ENCODE data around the gene FAM118A. TPM values are rescaled to one million over a fixed set of nuclear protein-coding genes. Genes with fewer than 3 reads are reported as not detected.

The FAM118A gene
- total and polyA plus RNA-seq, 9 of the 15 experiments (the other 6 are each of a cell fraction or from before 2014, with no cell fraction given), result 17.0 to 223 (median 59.4) TPM

- no peak overlapping the region for H3K4me2 ChIP-seq (ENCODE audit: insufficient read depth, low read length)
- ATAC-seq (no peak), FAIRE-seq (no peak), DNase-seq (ENCODE audit: extremely low read depth in 1 of 4, low spot score in 3 of 4) (no peak)
- no peaks in the 10 kb centered on the region for H3K9me3 ChIP-seq (replicated peaks; ENCODE audit: control insufficient read depth, insufficient read depth, low read depth, low read length)
- no peaks in the 10 kb centered on the region for H3K79me2 ChIP-seq (ENCODE audit: control insufficient read depth, insufficient read depth, low read length)
- in situ Hi-C loops (cut with MboI) (no loop called here), intact Hi-C loops (cut with micrococcal nuclease) (loop anchor here (5.0 kb wide), 1 partner anchor 150 kb away; no protein-coding TSS in a partner anchor)
- H3K9ac ChIP-seq (ENCODE audit: insufficient read depth in 1 of 2, low read depth in 2 of 2, low read length in 2 of 2), result no peak overlapping the region
- no peak overlapping the region for H3K27ac ChIP-seq (ENCODE audit: extremely low read depth, low read depth, low read length)
- H4K20me1 ChIP-seq (replicated peaks; ENCODE audit: control insufficient read depth, insufficient read depth, low read length), result no peaks in the 10 kb centered on the region
- H3K9me1 ChIP-seq (ENCODE audit: control insufficient read depth, insufficient read depth, low read length), result no peaks in the 10 kb centered on the region
- no peak overlapping the region for H3K4me3 ChIP-seq
- H3K4me1 ChIP-seq (replicated peaks in 1 of 2; ENCODE audit: control insufficient read depth in 2 of 2, insufficient read depth in 2 of 2, low read length in 2 of 2), result peaks cover 2 to 7% of the 10 kb centered on the region in 2 experiments; a peak in 2 of 5 replicates
- H3K36me3 ChIP-seq (ENCODE audit: control insufficient read depth, insufficient read depth, low read length), result no peaks in the 10 kb centered on the region; the same call in 2 of the 3 replicates
- POLR2A ChIA-PET, result interaction anchor here (0.6 kb wide), 1 partner anchor 669 kb away, joined by 3 read pairs; no protein-coding TSS in a partner anchor
- CTCF ChIA-PET (ENCODE audit: low intra/inter-chr PET ratio), result no interaction called here
- peaks cover 0 to 31% of the 10 kb centered on the region in 2 experiments; a peak in 3 of 5 replicates for H3K27me3 ChIP-seq (ENCODE audit: control insufficient read depth in 2 of 2, insufficient read depth in 2 of 2, low read length in 2 of 2)
- H2AFZ ChIP-seq (ENCODE audit: low read depth, low read length), result no peak overlapping the region
- no TSS peak for BruUV-seq (replicated peaks)
- 4% methylated on average over 11 of the region's 12 CpGs for WGBS (ENCODE audit: insufficient coverage, low coverage, missing lambda C conversion rate)
- TF ChIP-seq HMG20A (CRISPR knock-in tag; conservative IDR thresholded peaks at IDR 0.05) (no peak), ZNF41 (CRISPR knock-in tag; conservative IDR thresholded peaks at IDR 0.05) (no peak), NEUROD1 (IDR thresholded peaks at IDR 0.05; ENCODE audit: borderline replicate concordance, low read depth, low read length, partially characterized antibody) (no peak), HNRNPLL (IDR thresholded peaks at IDR 0.05; ENCODE audit: low read depth, low read length, poor library complexity, severe bottlenecking) (no peak), ARID4B (CRISPR knock-in tag; IDR thresholded peaks at IDR 0.05) (no peak), EZH2 (IDR thresholded peaks at IDR 0.05; ENCODE audit: borderline replicate concordance, low read depth, low read length) (no peak), PATZ1 (CRISPR knock-in tag; IDR thresholded peaks at IDR 0.05; ENCODE audit: borderline replicate concordance) (no peak), NUFIP1 (IDR thresholded peaks at IDR 0.05; ENCODE audit: partially characterized antibody) (no peak), CTCF (IDR thresholded peaks at IDR 0.05 in 2 of 3, conservative IDR thresholded peaks at IDR 0.05 in 1 of 3; ENCODE audit: insufficient read depth in 2 of 3, low read depth in 1 of 3, low read length in 3 of 3) (no peak), GMEB1 (CRISPR knock-in tag; IDR thresholded peaks at IDR 0.05) (no peak)
Measured at GRCh38 chr22:45286854-45287551, 22.7 kb upstream of the FAM118A start.

Data from K562 (cell line).